HepG2 (cell line): Measurements from ENCODE around the gene SKP1. TPM values are rescaled to one million over a fixed set of nuclear protein-coding genes. Genes with fewer than 3 reads are reported as not detected.

ENCODE experiments used
- ATAC-seq: fragments of 200-7000 bp; cut with Tn5 transposase; 3 replicates; pipeline ENCODE4 v1.9.1; 2020; ENCODE audit warnings: mild to moderate bottlenecking, moderate library complexity
- BruUV-seq: library from RNA; stranded (reverse); fragments of 400-500 nt; replicated peaks from 2 replicates; lab custom pipeline; 2021; lab: Mats Ljungman, UMichigan
- CTCF ChIA-PET: fragments of 300-600 bp; formaldehyde crosslinking; extraction: SDS; loops from one replicate; lab custom pipeline; 2021; ENCODE audit warnings: low total read pairs, inconsistent platforms, low intra/inter-chr PET ratio; lab: Yijun Ruan, JAX
- POLR2A ChIA-PET: fragments of 350-600 bp; sonication (Branson Sonifier 250); formaldehyde crosslinking; loops from one replicate; lab custom pipeline; 2020; ENCODE audit warnings: antibody characterized with exemption, inconsistent platforms; lab: Yijun Ruan, JAX
- DNase-seq: peaks from one replicate; pipeline ENCODE4 v3.0.0-alpha.2; 2015; ENCODE audit warnings: low spot score
- FAIRE-seq: peaks from 3 replicates; lab custom pipeline; 2011; peaks lifted over from hg19 to GRCh38; lab: Jason Lieb, UNC
- H2AFZ ChIP-seq: one replicate; pipeline ENCODE4 v1.6.1; 2011; ENCODE audit warnings: low read length, inconsistent platforms
- H3K27ac ChIP-seq: fragments of 300-600 bp; 3 replicates; pipeline ENCODE4 v1.8.0; 2011; ENCODE audit warnings: mixed run types, mild to moderate bottlenecking, mixed read lengths, low read length, inconsistent platforms; ENCODE audit not compliant: insufficient read depth; ENCODE audit errors: extremely low read length
- H3K27me3 ChIP-seq, 2 experiments: fragments of 200-600 bp in 1 of 2; 2 replicates in 1 of 2; 3 replicates in 1 of 2; pipeline versions ENCODE4 v1.6.0 to v1.8.0; 2011; ENCODE audit warnings: low read length in 2 of 2, mild to moderate bottlenecking in 2 of 2, moderate library complexity in 2 of 2, inconsistent platforms in 1 of 2; ENCODE audit not compliant: insufficient read depth in 2 of 2, control insufficient read depth in 1 of 2
- H3K36me3 ChIP-seq, 2 experiments: fragments of 200-600 bp in 1 of 2; replicated peaks in 1 of 2; 2 replicates in 1 of 2; 3 replicates in 1 of 2; pipeline versions ENCODE4 v1.5.1 to v1.8.0; 2011; ENCODE audit warnings: low read length in 2 of 2, inconsistent platforms in 1 of 2; ENCODE audit not compliant: insufficient read depth in 2 of 2, control insufficient read depth in 1 of 2
- H3K4me1 ChIP-seq: 2 replicates; pipeline ENCODE4 v1.5.1; 2012; ENCODE audit warnings: low read length, inconsistent platforms; ENCODE audit not compliant: insufficient read depth
- H3K4me2 ChIP-seq: 2 replicates; pipeline ENCODE4 v1.6.0; 2011; ENCODE audit warnings: low read depth, low read length, inconsistent platforms
- H3K4me3 ChIP-seq, 3 experiments: fragments of 200-600 bp in 1 of 3; sonication (generic), shearing (Covaris generic) in 1 of 3; replicated peaks in 1 of 3; 2 replicates each; pipeline ENCODE4 v1.5.1; 2011 to 2016; ENCODE audit warnings: low read length in 3 of 3, inconsistent platforms in 2 of 3, low read depth in 2 of 3, mild to moderate bottlenecking in 2 of 3, control low read depth in 1 of 3, mixed read lengths in 1 of 3; ENCODE audit not compliant: insufficient read depth in 1 of 3
- H3K79me2 ChIP-seq: one replicate; pipeline ENCODE4 v1.6.1; 2011; ENCODE audit warnings: low read length, inconsistent platforms; ENCODE audit not compliant: insufficient read depth
- H3K9ac ChIP-seq: 2 replicates; pipeline ENCODE4 v1.6.0; 2011; ENCODE audit warnings: mild to moderate bottlenecking, low read depth, low read length, inconsistent platforms; ENCODE audit not compliant: insufficient read depth
- H3K9me3 ChIP-seq: 2 replicates; pipeline ENCODE4 v1.5.1; 2012; ENCODE audit warnings: mild to moderate bottlenecking, low read length
- H4K20me1 ChIP-seq: 2 replicates; pipeline ENCODE4 v1.6.0; 2011; ENCODE audit warnings: inconsistent platforms, mild to moderate bottlenecking, low read length, moderate library complexity; ENCODE audit not compliant: insufficient read depth
- CREB3 ChIP-seq: sonication (generic); formaldehyde crosslinking; IDR thresholded peaks from 2 replicates; pipeline ENCODE4 v1.5.0; 2020; ENCODE audit warnings: missing genetic modification reagents
- FIP1L1 ChIP-seq: fragments of 200-400 bp; formaldehyde crosslinking; IDR thresholded peaks from 2 replicates; pipeline ENCODE4 v1.6.1; 2018; ENCODE audit warnings: low read depth, mild to moderate bottlenecking, low read length, moderate library complexity, borderline replicate concordance; ENCODE audit not compliant: insufficient read depth
- GRHL1 ChIP-seq: sonication (generic); formaldehyde crosslinking; conservative IDR thresholded peaks from 2 replicates; pipeline ENCODE4 v1.8.0; 2022; ENCODE audit warnings: missing genetic modification reagents
- HOXD1 ChIP-seq: sonication (generic); formaldehyde crosslinking; IDR thresholded peaks from 2 replicates; pipeline ENCODE4 v1.5.0; 2020; ENCODE audit warnings: missing genetic modification reagents
- KAT2B ChIP-seq: fragments of 150-350 bp; IDR thresholded peaks from 2 replicates; pipeline ENCODE4 v1.6.1; 2014; ENCODE audit warnings: low read depth, low read length, borderline replicate concordance
- MAZ ChIP-seq, 2 experiments: sonication (generic) in 1 of 2; formaldehyde crosslinking in 1 of 2; IDR thresholded peaks; 2 replicates each; pipeline versions ENCODE4 v1.5.0 to v1.6.1; 2012 to 2020; ENCODE audit warnings: low read depth in 2 of 2, mild to moderate bottlenecking in 2 of 2, borderline replicate concordance in 1 of 2, improper control_type of control experiment in 1 of 2, low read length in 1 of 2, missing genetic modification reagents in 1 of 2, moderate library complexity in 1 of 2
- MIER2 ChIP-seq: IDR thresholded peaks from 2 replicates; pipeline ENCODE4 v1.6.1; 2016; ENCODE audit warnings: missing biosample characterization, missing genetic modification reagents
- MTA3 ChIP-seq: sonication (generic); formaldehyde crosslinking; IDR thresholded peaks from 2 replicates; pipeline ENCODE4 v1.4.0; 2020; ENCODE audit warnings: missing genetic modification reagents
- MXD3 ChIP-seq: IDR thresholded peaks from 2 replicates; pipeline ENCODE4 v1.6.1; 2016; ENCODE audit warnings: mild to moderate bottlenecking, missing biosample characterization, missing genetic modification reagents
- NFYC ChIP-seq: IDR thresholded peaks from 2 replicates; pipeline ENCODE4 v1.6.1; 2016; ENCODE audit warnings: missing genetic modification reagents, missing compliant biosample characterization
- NR2F6 ChIP-seq, 2 experiments: IDR thresholded peaks; 2 replicates each; pipeline ENCODE4 v1.6.1; 2016; ENCODE audit warnings: antibody characterized with exemption in 1 of 2, mild to moderate bottlenecking in 1 of 2
- POLR2A ChIP-seq, 2 experiments: IDR thresholded peaks; 2 replicates each; pipeline ENCODE4 v1.6.1; 2011; ENCODE audit warnings: low read depth in 2 of 2, low read length in 2 of 2, mild to moderate bottlenecking in 1 of 2, moderate library complexity in 1 of 2; ENCODE audit not compliant: insufficient read depth in 1 of 2
- ZNF33B ChIP-seq: sonication (generic); formaldehyde crosslinking; IDR thresholded peaks from 2 replicates; pipeline ENCODE4 v1.5.1; 2020; ENCODE audit warnings: mild to moderate bottlenecking, missing genetic modification reagents
- ZNF615 ChIP-seq: sonication (generic); formaldehyde crosslinking; IDR thresholded peaks from 2 replicates; pipeline ENCODE4 v1.5.0; 2020; ENCODE audit warnings: mild to moderate bottlenecking, missing genetic modification reagents, borderline replicate concordance
- WGBS: methylation state at CpG from one replicate; pipeline ENCODE4 v1.1.6; 2017; ENCODE audit warnings: low lambda C conversion rate; 5-methylcytosine and 5-hydroxymethylcytosine counted together
- in situ Hi-C: cut with HindIII; loops from 2 replicates; pipeline ENCODE4 v1.10.0; 2017; ENCODE audit warnings: low pct_unique_long_range_greater_than_20kb; ENCODE audit not compliant: extremely low pct_ligation_motif_present
- intact Hi-C: fragments of 100-400 bp; cut with micrococcal nuclease; formaldehyde crosslinking; loops from one replicate; pipeline ENCODE4 v1.10.0; 2022; ENCODE audit not compliant: unreplicated experiment
- polyA plus RNA-seq, 8 experiments: library from polyadenylated mRNA; depleted of rRNA in 3 of 8; stranded (reverse) in 7 of 8; unstranded in 1 of 8; fragments of >200 nt; fragmentation: Illumina TruSeq in 4 of 8; extraction: Trizol in 4 of 8; gene quantifications; 2 replicates each; pipeline versions ENCODE4 v1.2.1 to v1.2.3, GENCODE V29; 2011 to 2016; ENCODE audit warnings: low read depth in 4 of 8, missing spikeins in 1 of 8, mixed read lengths in 1 of 8; ENCODE audit not compliant: insufficient read depth in 1 of 8
- total RNA-seq, 5 experiments: library from RNA; depleted of rRNA; stranded (reverse); fragments of >200 nt; fragmentation: Illumina TruSeq; extraction: Trizol; gene quantifications; 2 replicates each; pipeline ENCODE4 v1.2.3, GENCODE V29; 2016; ENCODE audit warnings: low read depth in 1 of 5

Gene SKP1
- total and polyA plus RNA-seq, 2 of the 13 experiments (the other 11 are each of a cell fraction or from before 2014, with no cell fraction given): 134 to 340 TPM

- TF ChIP-seq NR2F6 (IDR thresholded peaks at IDR 0.05): no peak
- TF ChIP-seq NR2F6 (CRISPR knock-in tag; IDR thresholded peaks at IDR 0.05): no peak
- TF ChIP-seq, all 625 proteins: peak for 0
Observed at GRCh38 chr5:134131165-134131564, 45.6 kb downstream of the SKP1 start (continued).

GRCh38 chr5:134130239-134130945 is 46.4 kb downstream of the SKP1 start:
- POLR2A ChIA-PET: interaction anchor here (1.4 kb wide), 1 partner anchor 16 kb away, joined by 3 read pairs; the partner anchor contains the start of gene TCF7
- DNase-seq: no peak

More at GRCh38 chr5:134130239-134130945, 46.4 kb downstream of the SKP1 start:
- CTCF ChIA-PET: no interaction called here
- Histone ChIP-seq H3K4me1 (peaks cover 7% of the 10 kb centered on the region; the same call in 1 of the 2 replicates), H3K27me3 (no peaks in the 10 kb centered on the region), H3K4me3 (no peak overlapping the region), H2AFZ (no peak overlapping the region), H3K4me2 (no peak overlapping the region), H4K20me1 (no peaks in the 10 kb centered on the region), H3K9ac (no peak overlapping the region)
- ATAC-seq: no peak
- intact Hi-C loops (no loop called here), in situ Hi-C loops (no loop called here)
- BruUV-seq: no TSS peak
- no peak for TF ChIP-seq MIER2 (CRISPR knock-in tag)
- TF ChIP-seq POLR2A (IDR thresholded peaks at IDR 0.05; ENCODE audit: insufficient read depth in 1 of 2, low read depth in 2 of 2, low read length in 2 of 2): no peak
- no peak for TF ChIP-seq GRHL1 (CRISPR knock-in tag)
- TF ChIP-seq KAT2B: no peak
- no peak for TF ChIP-seq ZNF615 (CRISPR knock-in tag)
- no peak for TF ChIP-seq ZNF33B (CRISPR knock-in tag)
- TF ChIP-seq MAZ (IDR thresholded peaks at IDR 0.05; ENCODE audit: borderline replicate concordance, low read depth, low read length): no peak
- TF ChIP-seq MAZ (CRISPR knock-in tag; IDR thresholded peaks at IDR 0.05; ENCODE audit: low read depth): no peak
- no peak for TF ChIP-seq CREB3
- no peak for TF ChIP-seq MXD3
- no peak for TF ChIP-seq FIP1L1
- TF ChIP-seq HOXD1 (CRISPR knock-in tag): no peak
- TF ChIP-seq NFYC (CRISPR knock-in tag): no peak
- no peak for TF ChIP-seq MTA3 (CRISPR knock-in tag)
- TF ChIP-seq, all 625 proteins: peak for 0
- no peaks in the 10 kb centered on the region for H3K79me2 ChIP-seq
- WGBS: 100% methylated on average over 2 of the region's 8 CpGs
- no peaks in the 10 kb centered on the region for H3K9me3 ChIP-seq
- peaks cover 5 to 29% of the 10 kb centered on the region in 2 experiments; a peak in 4 of 5 replicates for H3K36me3 ChIP-seq
- no peak overlapping the region for H3K27ac ChIP-seq
- FAIRE-seq: no peak
